Panc1 (cell line): ENCODE results near the gene FUT2. TPM values are rescaled to one million over a fixed set of nuclear protein-coding genes. Genes with fewer than 3 reads are reported as not detected.
A peak's percentile ranks its signal among the peaks of the same experiment; 100 is the strongest.

Experiments
- ATAC-seq: fragments of 200-7000 bp; cut with Tn5 transposase; 2 replicates; pipeline ENCODE4 v1.9.1; 2020; ENCODE audit warnings: mild to moderate bottlenecking, moderate library complexity
- BruUV-seq: library from RNA; stranded (reverse); fragments of 400-500 nt; replicated peaks from 2 replicates; lab custom pipeline; 2021; lab: Mats Ljungman, UMichigan
- CTCF ChIA-PET: fragments of 300-600 bp; sonication (Branson Sonifier 250); formaldehyde crosslinking; loops from one replicate; lab custom pipeline; 2022; ENCODE audit warnings: antibody characterized with exemption; lab: Charles Lee
- POLR2A ChIA-PET: fragments of 300-600 bp; sonication (Branson Sonifier 250); formaldehyde crosslinking; loops from one replicate; lab custom pipeline; 2022; ENCODE audit warnings: antibody characterized with exemption; lab: Charles Lee
- DNase-seq: peaks from one replicate; pipeline ENCODE4 v3.0.0-alpha.2; 2010; ENCODE audit warnings: low read depth, low spot score
- H3K27ac ChIP-seq: 2 replicates; pipeline ENCODE4 v1.5.1; 2011; ENCODE audit warnings: mild to moderate bottlenecking, low read length, inconsistent platforms
- H3K27me3 ChIP-seq: fragments of 200-500 bp; sonication (Bioruptor generic); 2 replicates; pipeline ENCODE4 v1.6.0; 2014; ENCODE audit warnings: low read length, inconsistent platforms; ENCODE audit not compliant: control insufficient read depth, insufficient read depth
- H3K36me3 ChIP-seq: fragments of 200-500 bp; sonication (Bioruptor generic); 2 replicates; pipeline ENCODE4 v1.5.1; 2014; ENCODE audit warnings: inconsistent platforms, mild to moderate bottlenecking, low read length, moderate library complexity; ENCODE audit not compliant: control insufficient read depth, insufficient read depth
- H3K4me1 ChIP-seq: 2 replicates; pipeline ENCODE4 v1.5.1; 2011; ENCODE audit warnings: inconsistent platforms, mild to moderate bottlenecking, low read length, moderate library complexity; ENCODE audit not compliant: control insufficient read depth, insufficient read depth
- H3K4me3 ChIP-seq, 2 experiments: 2 replicates each; pipeline ENCODE4 v1.5.1; 2011 to 2012; ENCODE audit warnings: low read depth in 2 of 2, low read length in 2 of 2, mild to moderate bottlenecking in 2 of 2, inconsistent platforms in 1 of 2, moderate library complexity in 1 of 2
- H3K9me3 ChIP-seq: fragments of 200-500 bp; sonication (Bioruptor generic); 2 replicates; pipeline ENCODE4 v1.5.1; 2014; ENCODE audit warnings: low read depth, mild to moderate bottlenecking, inconsistent platforms, low read length, moderate library complexity; ENCODE audit not compliant: control insufficient read depth, insufficient read depth
- POLR2AphosphoS5 ChIP-seq: IDR thresholded peaks from 2 replicates; pipeline ENCODE4 v1.6.1; 2012; ENCODE audit warnings: mild to moderate bottlenecking, low read depth, low read length, moderate library complexity
- REST ChIP-seq, 2 experiments: IDR thresholded peaks; 2 replicates each; pipeline ENCODE4 v1.6.1; 2011 to 2012; ENCODE audit warnings: low read depth in 2 of 2, control low read depth in 1 of 2, low read length in 1 of 2, mild to moderate bottlenecking in 1 of 2, moderate library complexity in 1 of 2; ENCODE audit not compliant: insufficient read depth in 1 of 2
- SIN3A ChIP-seq: IDR thresholded peaks from 2 replicates; pipeline ENCODE4 v1.6.1; 2012; ENCODE audit warnings: low read depth, mild to moderate bottlenecking, low read length, moderate library complexity, borderline replicate concordance; ENCODE audit not compliant: insufficient read depth
- TCF7L2 ChIP-seq: IDR thresholded peaks from 2 replicates; pipeline ENCODE4 v1.6.1; 2011; ENCODE audit warnings: mild to moderate bottlenecking, low read depth, low read length, inconsistent platforms
- in situ Hi-C: cut with HindIII; loops from 2 replicates; pipeline ENCODE4 v1.10.0; 2016; ENCODE audit warnings: low sequenced_read_pairs, low pct_unique_long_range_greater_than_20kb
- intact Hi-C: fragments of 100-400 bp; cut with micrococcal nuclease; formaldehyde crosslinking; loops from one replicate; pipeline ENCODE4 v1.10.0; 2022; ENCODE audit not compliant: unreplicated experiment
- total RNA-seq: library from RNA; stranded (reverse); gene quantifications from one replicate; pipeline ENCODE4 v1.2.1, GENCODE V29; 2021; ENCODE audit not compliant: unreplicated experiment
- TF ChIP-seq, protein P1 (sequence below): fragments of 450-650 bp; IDR thresholded peaks from 2 replicates; pipeline ENCODE4 v1.5.1; 2017; ENCODE audit warnings: mild to moderate bottlenecking

The FUT2 gene
- total RNA-seq, 1 experiment from 2014 or later = 0.08 TPM

- no peaks in the 10 kb centered on the region for H3K9me3 ChIP-seq
- CTCF ChIA-PET = no interaction called here
- no TSS peak for BruUV-seq
- H3K27ac ChIP-seq = no peak overlapping the region
- POLR2A ChIA-PET = no interaction called here
- H3K4me1 ChIP-seq = no peaks in the 10 kb centered on the region; the same call in 1 of the 2 replicates
- intact Hi-C loops = no loop called here
- ATAC-seq = no peak
- H3K4me3 ChIP-seq = no peak overlapping the region
- TF ChIP-seq SIN3A = no peak
- TF ChIP-seq POLR2AphosphoS5 = no peak
- TF ChIP-seq, protein P1, sequence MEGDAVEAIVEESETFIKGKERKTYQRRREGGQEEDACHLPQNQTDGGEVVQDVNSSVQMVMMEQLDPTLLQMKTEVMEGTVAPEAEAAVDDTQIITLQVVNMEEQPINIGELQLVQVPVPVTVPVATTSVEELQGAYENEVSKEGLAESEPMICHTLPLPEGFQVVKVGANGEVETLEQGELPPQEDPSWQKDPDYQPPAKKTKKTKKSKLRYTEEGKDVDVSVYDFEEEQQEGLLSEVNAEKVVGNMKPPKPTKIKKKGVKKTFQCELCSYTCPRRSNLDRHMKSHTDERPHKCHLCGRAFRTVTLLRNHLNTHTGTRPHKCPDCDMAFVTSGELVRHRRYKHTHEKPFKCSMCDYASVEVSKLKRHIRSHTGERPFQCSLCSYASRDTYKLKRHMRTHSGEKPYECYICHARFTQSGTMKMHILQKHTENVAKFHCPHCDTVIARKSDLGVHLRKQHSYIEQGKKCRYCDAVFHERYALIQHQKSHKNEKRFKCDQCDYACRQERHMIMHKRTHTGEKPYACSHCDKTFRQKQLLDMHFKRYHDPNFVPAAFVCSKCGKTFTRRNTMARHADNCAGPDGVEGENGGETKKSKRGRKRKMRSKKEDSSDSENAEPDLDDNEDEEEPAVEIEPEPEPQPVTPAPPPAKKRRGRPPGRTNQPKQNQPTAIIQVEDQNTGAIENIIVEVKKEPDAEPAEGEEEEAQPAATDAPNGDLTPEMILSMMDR = no peak
- TF ChIP-seq TCF7L2 = no peak
- no peak for TF ChIP-seq REST (IDR thresholded peaks at IDR 0.05; ENCODE audit: insufficient read depth in 1 of 2, low read depth in 2 of 2, low read length in 1 of 2)
- in situ Hi-C loops = no loop called here
- DNase-seq = no peak
- H3K36me3 ChIP-seq = no peaks in the 10 kb centered on the region
- no peaks in the 10 kb centered on the region for H3K27me3 ChIP-seq
Observed at GRCh38 chr19:48737360-48737998, 41.7 kb downstream of the FUT2 start.

GRCh38 chr19:48738557-48739403 is 43.0 kb downstream of the FUT2 start:
- BruUV-seq = no TSS peak
- ATAC-seq (peak; percentile 94), DNase-seq (no peak)
- no peaks in the 10 kb centered on the region for H3K27me3 ChIP-seq
- intact Hi-C loops (no loop called here), in situ Hi-C loops (no loop called here)
- no peaks in the 10 kb centered on the region for H3K36me3 ChIP-seq
- H3K27ac ChIP-seq = no peak overlapping the region; the same call in 1 of the 2 replicates
- ChIA-PET CTCF (interaction anchor here (0.5 to 1.0 kb wide), 4 partner anchors 24 to 266 kb away, joined by 3 to 5 read pairs (median 4); no protein-coding TSS in a partner anchor), POLR2A (no interaction called here)
- peak overlapping the region; percentile 47 to 50 for H3K4me3 ChIP-seq
- no peak for TF ChIP-seq TCF7L2
- TF ChIP-seq, protein P1 = no peak; the same call in 1 of the 2 replicates
- TF ChIP-seq POLR2AphosphoS5 = no peak
- TF ChIP-seq SIN3A = no peak
- no peak for TF ChIP-seq REST (IDR thresholded peaks at IDR 0.05; ENCODE audit: insufficient read depth in 1 of 2, low read depth in 2 of 2, low read length in 1 of 2)
- no peaks in the 10 kb centered on the region for H3K9me3 ChIP-seq
- H3K4me1 ChIP-seq = no peaks in the 10 kb centered on the region; the same call in 1 of the 2 replicates
